Activated gamma-delta T cell treated with Interleukin-2 at 50 U/mL for 16 hours (primary cell): ENCODE results near the gene MSX1.

ENCODE experiments used
- DNase-seq: peaks from one replicate; pipeline ENCODE4 v3.0.0-alpha.2; 2020

Gene MSX1

GRCh38 chr4:4842476-4843441 lies 16.7 kb upstream of the MSX1 start:
- DNase-seq = no peak

GRCh38 chr4:4843635-4844291 lies 15.7 kb upstream of the MSX1 start:
- DNase-seq = no peak

GRCh38 chr4:4845027-4845426 lies 14.4 kb upstream of the MSX1 start:
- no peak for DNase-seq

- DNase-seq = no peak
These were observed 12.5 kb upstream of the MSX1 start for GRCh38 chr4:4847011-4847410.

GRCh38 chr4:4848540-4848939 lies 10.9 kb upstream of the MSX1 start:
- DNase-seq = no peak

- DNase-seq = no peak
These were observed 10.4 kb upstream of the MSX1 start for GRCh38 chr4:4849106-4849505.

- no peak for DNase-seq
These were observed 9.8 kb upstream of the MSX1 start for GRCh38 chr4:4849524-4850193.

- no peak for DNase-seq
These were observed 8.4 kb upstream of the MSX1 start for GRCh38 chr4:4851081-4851480.

GRCh38 chr4:4851906-4852305 lies 7.6 kb upstream of the MSX1 start:
- DNase-seq = no peak

- no peak for DNase-seq
These were observed 6.7 kb upstream of the MSX1 start for GRCh38 chr4:4852591-4853362.

- DNase-seq = no peak
These were observed 6.1 kb upstream of the MSX1 start for GRCh38 chr4:4853371-4853823.

- DNase-seq = no peak
These were observed 5.4 kb upstream of the MSX1 start for GRCh38 chr4:4853921-4854648.

GRCh38 chr4:4854649-4855295 lies 4.7 kb upstream of the MSX1 start:
- no peak for DNase-seq

- no peak for DNase-seq
These were observed 4.0 kb upstream of the MSX1 start for GRCh38 chr4:4855301-4856070.

GRCh38 chr4:4856071-4857000 lies 3.1 kb upstream of the MSX1 start:
- no peak for DNase-seq

- DNase-seq = no peak
These were observed 2.3 kb upstream of the MSX1 start for GRCh38 chr4:4857001-4857808.

GRCh38 chr4:4857809-4858508 lies 1.5 kb upstream of the MSX1 start:
- DNase-seq = no peak
